Mesothelial cell of epicardium (in vitro differentiated cells): ENCODE measurements around the gene PTGFR. TPM values are rescaled to one million over a fixed set of nuclear protein-coding genes. Genes with fewer than 3 reads are reported as not detected.

Experiments
- DNase-seq, 2 experiments: peaks; one replicate each; pipeline ENCODE4 v3.0.0; 2021; ENCODE audit warnings: low spot score in 2 of 2; ENCODE audit not compliant: unreplicated experiment in 2 of 2
- H3K27ac Mint-ChIP-seq: 2 replicates; pipeline ENCODE4 v1.8.0; 2021; ENCODE audit warnings: mixed read lengths
- H3K27me3 Mint-ChIP-seq: 2 replicates; pipeline ENCODE4 v1.8.0; 2021; ENCODE audit warnings: low read depth, mixed read lengths
- H3K36me3 Mint-ChIP-seq: 2 replicates; pipeline ENCODE4 v1.8.0; 2021; ENCODE audit warnings: mixed read lengths
- H3K4me1 Mint-ChIP-seq: 2 replicates; pipeline ENCODE4 v1.8.0; 2021; ENCODE audit warnings: mixed read lengths
- H3K4me3 Mint-ChIP-seq: 2 replicates; pipeline ENCODE4 v1.8.0; 2021; ENCODE audit warnings: mild to moderate bottlenecking, moderate library complexity, mixed read lengths
- H3K9me3 Mint-ChIP-seq: 2 replicates; pipeline ENCODE4 v1.8.0; 2021; ENCODE audit warnings: mixed read lengths
- CTCF ChIP-seq: fragments of 200-600 bp; sonication (generic); IDR thresholded peaks from one replicate; pipeline ENCODE4 v1.5.0; 2021; ENCODE audit warnings: antibody characterized with exemption; ENCODE audit not compliant: unreplicated experiment
- total RNA-seq: library from RNA; stranded (reverse); gene quantifications from 3 replicates; pipeline ENCODE4 v1.2.1, GENCODE V29; 2021

The PTGFR gene
- total RNA-seq, 1 donor from 2014 or later: 0.38 TPM

GRCh38 chr1:78549331-78549730 lies 58.6 kb downstream of the PTGFR start:
- no peak for TF ChIP-seq CTCF
- H3K4me1 Mint-ChIP-seq: no peaks in the 10 kb centered on the region
- no peak for DNase-seq
- no peaks in the 10 kb centered on the region for H3K36me3 Mint-ChIP-seq
- no peak overlapping the region for H3K27ac Mint-ChIP-seq
- H3K9me3 Mint-ChIP-seq: peaks cover 43% of the 10 kb centered on the region
- H3K27me3 Mint-ChIP-seq: no peaks in the 10 kb centered on the region
- no peak overlapping the region for H3K4me3 Mint-ChIP-seq

- TF ChIP-seq CTCF: no peak
- Mint-ChIP-seq H3K27me3 (no peaks in the 10 kb centered on the region), H3K27ac (no peak overlapping the region), H3K9me3 (peaks cover 48% of the 10 kb centered on the region), H3K4me1 (no peaks in the 10 kb centered on the region), H3K36me3 (no peaks in the 10 kb centered on the region), H3K4me3 (no peak overlapping the region)
- DNase-seq: no peak
Measured at GRCh38 chr1:78549891-78550290, 59.1 kb downstream of the PTGFR start.

- DNase-seq: no peak
- peak; percentile 25 for TF ChIP-seq CTCF
- H3K27ac Mint-ChIP-seq: no peak overlapping the region
- H3K36me3 Mint-ChIP-seq: no peaks in the 10 kb centered on the region
- no peaks in the 10 kb centered on the region for H3K27me3 Mint-ChIP-seq
- no peak overlapping the region for H3K4me3 Mint-ChIP-seq
- no peaks in the 10 kb centered on the region for H3K4me1 Mint-ChIP-seq
- peaks cover 50% of the 10 kb centered on the region for H3K9me3 Mint-ChIP-seq
Measured at GRCh38 chr1:78553859-78554258, 63.1 kb downstream of the PTGFR start.

- Mint-ChIP-seq H3K9me3 (peaks cover 44% of the 10 kb centered on the region), H3K27me3 (no peaks in the 10 kb centered on the region), H3K4me3 (no peak overlapping the region), H3K36me3 (no peaks in the 10 kb centered on the region), H3K27ac (no peak overlapping the region), H3K4me1 (no peaks in the 10 kb centered on the region)
- no peak for TF ChIP-seq CTCF
- no peak for DNase-seq
Measured at GRCh38 chr1:78554840-78555239, 64.1 kb downstream of the PTGFR start.

- Mint-ChIP-seq H3K27ac (no peak overlapping the region), H3K27me3 (no peaks in the 10 kb centered on the region), H3K4me3 (no peak overlapping the region), H3K9me3 (peaks cover 22% of the 10 kb centered on the region), H3K36me3 (no peaks in the 10 kb centered on the region), H3K4me1 (no peaks in the 10 kb centered on the region)
- no peak for DNase-seq
- no peak for TF ChIP-seq CTCF
Measured at GRCh38 chr1:78559680-78560079, 68.9 kb downstream of the PTGFR start.

GRCh38 chr1:78560811-78561210 lies 70.0 kb downstream of the PTGFR start:
- TF ChIP-seq CTCF: no peak
- Mint-ChIP-seq H3K27ac (no peak overlapping the region), H3K9me3 (peaks cover 14% of the 10 kb centered on the region), H3K4me1 (no peaks in the 10 kb centered on the region), H3K4me3 (no peak overlapping the region), H3K36me3 (no peaks in the 10 kb centered on the region), H3K27me3 (peaks cover 3% of the 10 kb centered on the region)
- DNase-seq: no peak
